ENCODE measurements around the gene GIGYF2. TPM values are rescaled to one million over a fixed set of nuclear protein-coding genes. Genes with fewer than 3 reads are reported as not detected.

The GIGYF2 gene
- total RNA-seq, 1 donor from 2014 or later, result 59.9 TPM

- DNase-seq, result peak; percentile 10
- H3K27me3 ChIP-seq (ENCODE audit: low read depth), result peaks cover 44% of the 10 kb centered on the region
- intact Hi-C loops (cut with micrococcal nuclease), result no loop called here
- no peaks in the 10 kb centered on the region for H3K36me3 ChIP-seq
- H3K4me3 ChIP-seq, result no peak overlapping the region
- TF ChIP-seq, protein P1, sequence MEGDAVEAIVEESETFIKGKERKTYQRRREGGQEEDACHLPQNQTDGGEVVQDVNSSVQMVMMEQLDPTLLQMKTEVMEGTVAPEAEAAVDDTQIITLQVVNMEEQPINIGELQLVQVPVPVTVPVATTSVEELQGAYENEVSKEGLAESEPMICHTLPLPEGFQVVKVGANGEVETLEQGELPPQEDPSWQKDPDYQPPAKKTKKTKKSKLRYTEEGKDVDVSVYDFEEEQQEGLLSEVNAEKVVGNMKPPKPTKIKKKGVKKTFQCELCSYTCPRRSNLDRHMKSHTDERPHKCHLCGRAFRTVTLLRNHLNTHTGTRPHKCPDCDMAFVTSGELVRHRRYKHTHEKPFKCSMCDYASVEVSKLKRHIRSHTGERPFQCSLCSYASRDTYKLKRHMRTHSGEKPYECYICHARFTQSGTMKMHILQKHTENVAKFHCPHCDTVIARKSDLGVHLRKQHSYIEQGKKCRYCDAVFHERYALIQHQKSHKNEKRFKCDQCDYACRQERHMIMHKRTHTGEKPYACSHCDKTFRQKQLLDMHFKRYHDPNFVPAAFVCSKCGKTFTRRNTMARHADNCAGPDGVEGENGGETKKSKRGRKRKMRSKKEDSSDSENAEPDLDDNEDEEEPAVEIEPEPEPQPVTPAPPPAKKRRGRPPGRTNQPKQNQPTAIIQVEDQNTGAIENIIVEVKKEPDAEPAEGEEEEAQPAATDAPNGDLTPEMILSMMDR (IDR thresholded peaks at IDR 0.05; ENCODE audit: borderline replicate concordance), result no peak
- peaks cover 15% of the 10 kb centered on the region for H3K4me1 ChIP-seq
- no peak overlapping the region for H3K27ac ChIP-seq (replicated peaks)
- no peaks in the 10 kb centered on the region for H3K9me3 ChIP-seq (replicated peaks)
Measured at GRCh38 chr2:232878855-232879617, 181.9 kb downstream of the GIGYF2 start.

- H3K27me3 ChIP-seq (ENCODE audit: low read depth), result peaks cover 46% of the 10 kb centered on the region
- H3K4me3 ChIP-seq, result no peak overlapping the region
- intact Hi-C loops (cut with micrococcal nuclease), result no loop called here
- TF ChIP-seq, protein P1 (IDR thresholded peaks at IDR 0.05; ENCODE audit: borderline replicate concordance), result no peak
- peak; percentile 10 for DNase-seq
- H3K4me1 ChIP-seq, result peaks cover 15% of the 10 kb centered on the region
- H3K36me3 ChIP-seq, result no peaks in the 10 kb centered on the region
- H3K9me3 ChIP-seq (replicated peaks), result no peaks in the 10 kb centered on the region
- H3K27ac ChIP-seq (replicated peaks), result no peak overlapping the region
Measured at GRCh38 chr2:232879618-232880494, 182.7 kb downstream of the GIGYF2 start.

DNA sequence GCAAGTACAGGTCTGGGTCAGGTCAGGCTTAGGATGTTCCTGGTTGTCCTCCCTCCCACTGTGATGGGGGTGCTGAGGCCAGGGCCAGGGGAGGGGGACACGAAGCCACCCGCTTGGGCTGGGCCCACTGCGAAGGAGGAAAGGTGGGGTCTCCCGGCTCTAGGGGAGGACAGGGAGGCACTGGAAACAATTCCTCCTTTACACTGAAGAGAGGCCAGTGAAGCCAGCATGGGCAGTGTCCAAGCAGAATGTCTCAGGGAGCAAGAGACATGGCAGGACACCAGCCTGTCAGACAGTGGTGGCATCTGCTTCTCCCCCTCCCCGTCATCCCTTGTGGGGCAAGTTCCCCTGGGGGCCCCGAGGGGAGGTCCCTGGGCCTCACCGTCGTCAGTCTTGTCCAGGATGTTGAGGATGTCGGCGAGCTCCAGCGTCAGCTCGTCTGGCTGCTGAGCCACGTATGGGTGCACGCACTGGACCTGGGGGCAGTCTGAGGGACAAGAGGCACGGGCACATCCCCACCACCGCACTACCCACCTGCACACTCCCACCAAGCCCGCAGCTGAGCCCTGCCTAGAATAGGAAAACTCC is 183.7 kb downstream of the GIGYF2 start:
- H3K27me3 ChIP-seq (ENCODE audit: low read depth), result peaks cover 46% of the 10 kb centered on the region
- H3K4me3 ChIP-seq, result no peak overlapping the region
- DNase-seq, result no peak
- TF ChIP-seq, protein P1 (IDR thresholded peaks at IDR 0.05; ENCODE audit: borderline replicate concordance), result no peak
- intact Hi-C loops (cut with micrococcal nuclease), result no loop called here
- H3K9me3 ChIP-seq (replicated peaks), result no peaks in the 10 kb centered on the region
- H3K36me3 ChIP-seq, result no peaks in the 10 kb centered on the region
- peaks cover 12% of the 10 kb centered on the region for H3K4me1 ChIP-seq
- no peak overlapping the region for H3K27ac ChIP-seq (replicated peaks)

GRCh38 chr2:232882085-232882484 is 185.0 kb downstream of the GIGYF2 start:
- intact Hi-C loops (cut with micrococcal nuclease), result no loop called here
- no peaks in the 10 kb centered on the region for H3K9me3 ChIP-seq (replicated peaks)
- peak; percentile 4 for DNase-seq
- no peaks in the 10 kb centered on the region for H3K4me1 ChIP-seq
- TF ChIP-seq, protein P1 (IDR thresholded peaks at IDR 0.05; ENCODE audit: borderline replicate concordance), result no peak
- H3K27me3 ChIP-seq (ENCODE audit: low read depth), result peaks cover 46% of the 10 kb centered on the region
- H3K36me3 ChIP-seq, result no peaks in the 10 kb centered on the region
- H3K27ac ChIP-seq (replicated peaks), result no peak overlapping the region
- no peak overlapping the region for H3K4me3 ChIP-seq

DNA sequence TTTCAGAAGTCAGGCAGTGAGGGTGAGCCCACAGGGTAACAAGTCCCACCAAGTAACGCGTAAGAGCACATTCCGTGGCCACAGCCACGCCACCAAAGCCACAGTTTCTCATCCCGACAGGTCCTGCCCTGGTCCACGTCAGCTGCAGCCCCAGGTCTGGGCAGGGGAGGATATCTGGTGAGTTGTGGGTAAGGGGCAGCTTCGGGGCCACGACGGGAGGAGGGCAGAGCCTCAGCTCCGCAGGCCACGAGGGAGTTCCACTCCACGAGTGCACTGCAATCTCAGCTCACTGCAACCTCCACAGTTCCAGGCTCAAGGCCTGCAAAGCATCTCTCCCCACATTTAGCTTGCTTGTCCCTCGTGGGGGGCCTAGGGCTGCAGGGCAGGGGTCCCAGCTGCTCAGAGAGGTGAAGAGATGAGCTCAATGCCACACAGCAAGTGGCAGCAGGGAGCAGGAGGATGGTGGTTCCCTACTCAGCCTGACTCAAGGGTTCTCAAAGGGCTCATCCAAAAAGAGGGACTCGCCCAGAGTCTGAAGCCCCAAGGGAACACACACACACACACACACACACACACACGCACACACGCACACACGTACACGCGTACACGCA is 185.5 kb downstream of the GIGYF2 start:
- H3K27me3 ChIP-seq (ENCODE audit: low read depth), result peaks cover 46% of the 10 kb centered on the region
- no peaks in the 10 kb centered on the region for H3K4me1 ChIP-seq
- TF ChIP-seq, protein P1 (IDR thresholded peaks at IDR 0.05; ENCODE audit: borderline replicate concordance), result no peak
- H3K4me3 ChIP-seq, result no peak overlapping the region
- H3K36me3 ChIP-seq, result no peaks in the 10 kb centered on the region
- H3K9me3 ChIP-seq (replicated peaks), result no peaks in the 10 kb centered on the region
- H3K27ac ChIP-seq (replicated peaks), result no peak overlapping the region
- intact Hi-C loops (cut with micrococcal nuclease), result no loop called here
- DNase-seq, result no peak
